Glutamatergic neuron (in vitro differentiated cells): ENCODE results near the gene PDCD4. TPM values are rescaled to one million over a fixed set of nuclear protein-coding genes. Genes with fewer than 3 reads are reported as not detected.

ENCODE experiments used
- DNase-seq: peaks from one replicate; pipeline ENCODE4 v3.0.0; 2022
- H3K27ac Mint-ChIP-seq: one replicate; pipeline ENCODE4 v1.8.0; 2020; ENCODE audit warnings: mild to moderate bottlenecking, mixed read lengths, inconsistent platforms; ENCODE audit not compliant: unreplicated experiment
- H3K27me3 Mint-ChIP-seq: one replicate; pipeline ENCODE4 v1.8.0; 2020; ENCODE audit warnings: mild to moderate bottlenecking, moderate library complexity, mixed read lengths, inconsistent platforms; ENCODE audit not compliant: unreplicated experiment
- H3K36me3 Mint-ChIP-seq: one replicate; pipeline ENCODE4 v1.8.0; 2020; ENCODE audit warnings: mild to moderate bottlenecking, mixed read lengths, inconsistent platforms; ENCODE audit not compliant: unreplicated experiment
- H3K4me1 Mint-ChIP-seq: one replicate; pipeline ENCODE4 v1.8.0; 2020; ENCODE audit warnings: mild to moderate bottlenecking, low read depth, mixed read lengths, inconsistent platforms; ENCODE audit not compliant: unreplicated experiment
- H3K4me3 Mint-ChIP-seq: one replicate; pipeline ENCODE4 v1.8.0; 2020; ENCODE audit warnings: mild to moderate bottlenecking, mixed read lengths, inconsistent platforms; ENCODE audit not compliant: unreplicated experiment
- H3K9me3 Mint-ChIP-seq: one replicate; pipeline ENCODE4 v1.8.0; 2020; ENCODE audit warnings: mild to moderate bottlenecking, moderate library complexity, mixed read lengths, inconsistent platforms; ENCODE audit not compliant: unreplicated experiment
- total RNA-seq: library from RNA; stranded (reverse); fragmentation: NEBNext Ultra II Directional; extraction: Animal tissue kit (Norgen Biotek cat#: 25700); gene quantifications from one replicate; pipeline ENCODE4 v1.2.1, GENCODE V29; 2021; ENCODE audit not compliant: unreplicated experiment
- TF ChIP-seq, protein P1 (sequence below): fragments of 200-600 bp; sonication (generic); IDR thresholded peaks from one replicate; pipeline ENCODE4 v1.5.0; 2021; ENCODE audit not compliant: partially characterized antibody, unreplicated experiment

PDCD4 gene
- total RNA-seq, 1 donor from 2014 or later = 149 TPM

DNA sequence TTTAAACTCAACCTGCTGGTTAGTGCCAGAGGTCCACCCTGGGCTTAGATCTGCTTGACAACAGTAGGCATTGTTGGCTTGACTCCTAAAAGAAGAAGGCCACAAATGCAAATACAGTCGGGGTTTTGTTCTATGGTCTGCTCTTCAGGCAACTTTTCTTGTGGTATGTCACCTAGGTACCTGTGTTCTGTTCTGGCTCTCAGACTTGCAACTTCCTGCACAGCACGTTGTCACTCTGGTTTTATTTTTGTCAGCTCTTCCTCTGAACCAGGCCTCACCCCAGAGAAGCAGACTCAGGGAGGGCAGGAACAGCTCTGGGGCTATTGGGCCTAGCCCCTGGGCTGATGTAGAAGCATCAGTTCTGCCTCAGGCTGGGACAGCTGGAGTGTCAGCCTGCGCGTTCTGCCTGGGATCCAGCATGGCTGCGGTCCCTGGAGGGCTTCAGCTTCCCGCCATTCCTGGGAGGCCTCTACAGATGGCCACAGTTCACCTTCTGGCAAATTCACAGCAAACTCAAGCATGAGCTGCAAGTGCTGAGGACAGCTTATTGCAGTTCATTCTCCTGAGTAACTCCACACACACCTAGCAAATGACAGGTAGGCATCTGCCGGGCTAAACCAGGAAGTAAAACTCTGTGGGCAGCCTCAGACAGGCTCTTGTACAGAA lies 11.0 kb upstream of the PDCD4 start:
- DNase-seq = peak; percentile 82
- H3K27ac Mint-ChIP-seq = peak overlapping the region; percentile 88

GRCh38 chr10:110861476-110861875 lies 10.3 kb upstream of the PDCD4 start:
- no peak for DNase-seq
- Mint-ChIP-seq H3K9me3 (peaks cover 13% of the 10 kb centered on the region), H3K4me1 (peaks cover 49% of the 10 kb centered on the region), H3K27me3 (peaks cover 14% of the 10 kb centered on the region), H3K4me3 (no peak overlapping the region), H3K36me3 (no peaks in the 10 kb centered on the region), H3K27ac (peak overlapping the region; percentile 88)
- TF ChIP-seq, protein P1, sequence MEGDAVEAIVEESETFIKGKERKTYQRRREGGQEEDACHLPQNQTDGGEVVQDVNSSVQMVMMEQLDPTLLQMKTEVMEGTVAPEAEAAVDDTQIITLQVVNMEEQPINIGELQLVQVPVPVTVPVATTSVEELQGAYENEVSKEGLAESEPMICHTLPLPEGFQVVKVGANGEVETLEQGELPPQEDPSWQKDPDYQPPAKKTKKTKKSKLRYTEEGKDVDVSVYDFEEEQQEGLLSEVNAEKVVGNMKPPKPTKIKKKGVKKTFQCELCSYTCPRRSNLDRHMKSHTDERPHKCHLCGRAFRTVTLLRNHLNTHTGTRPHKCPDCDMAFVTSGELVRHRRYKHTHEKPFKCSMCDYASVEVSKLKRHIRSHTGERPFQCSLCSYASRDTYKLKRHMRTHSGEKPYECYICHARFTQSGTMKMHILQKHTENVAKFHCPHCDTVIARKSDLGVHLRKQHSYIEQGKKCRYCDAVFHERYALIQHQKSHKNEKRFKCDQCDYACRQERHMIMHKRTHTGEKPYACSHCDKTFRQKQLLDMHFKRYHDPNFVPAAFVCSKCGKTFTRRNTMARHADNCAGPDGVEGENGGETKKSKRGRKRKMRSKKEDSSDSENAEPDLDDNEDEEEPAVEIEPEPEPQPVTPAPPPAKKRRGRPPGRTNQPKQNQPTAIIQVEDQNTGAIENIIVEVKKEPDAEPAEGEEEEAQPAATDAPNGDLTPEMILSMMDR = no peak

More for the DNA sequence above, 11.0 kb upstream of the PDCD4 start:
- H3K27me3 Mint-ChIP-seq = peaks cover 14% of the 10 kb centered on the region
- peak overlapping the region; percentile 30 for H3K4me3 Mint-ChIP-seq
- H3K36me3 Mint-ChIP-seq = no peaks in the 10 kb centered on the region
- TF ChIP-seq, protein P1 = no peak
- peaks cover 13% of the 10 kb centered on the region for H3K9me3 Mint-ChIP-seq
- H3K4me1 Mint-ChIP-seq = peaks cover 45% of the 10 kb centered on the region

DNA sequence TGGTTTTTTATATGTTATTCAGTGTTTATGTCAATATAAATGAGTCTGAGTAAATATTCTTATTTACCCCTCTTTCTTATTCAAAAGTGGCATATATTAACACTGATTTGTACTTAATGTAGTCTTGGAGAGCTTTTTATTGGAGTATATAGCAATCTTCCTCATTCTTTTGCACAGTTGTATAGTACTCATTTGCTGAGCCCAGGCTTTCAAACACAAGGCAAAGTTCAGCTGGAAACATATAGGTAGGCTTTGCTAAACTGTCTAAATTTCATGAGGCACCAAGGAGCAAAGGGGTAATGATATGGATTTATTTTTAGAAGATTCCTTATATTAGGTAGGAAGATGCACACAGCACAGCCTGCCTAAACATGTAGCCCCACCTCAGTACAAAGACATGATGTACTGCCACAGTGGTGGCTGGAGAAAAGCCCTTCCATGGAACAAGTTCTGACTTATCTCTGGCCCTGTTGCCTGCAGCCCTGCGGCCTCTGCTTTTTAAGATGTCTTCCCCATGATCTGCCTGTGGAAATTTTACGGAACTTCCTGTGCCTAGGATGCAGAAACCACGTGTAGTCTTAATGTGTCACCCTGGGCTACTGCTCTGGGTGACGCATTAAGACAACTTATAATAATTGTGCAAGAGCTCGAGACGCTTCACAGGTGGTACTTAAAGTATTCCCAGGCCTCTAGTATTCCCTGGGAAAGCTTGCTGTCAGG lies 9.6 kb upstream of the PDCD4 start:
- Mint-ChIP-seq H3K9me3 (peaks cover 13% of the 10 kb centered on the region), H3K27me3 (peaks cover 14% of the 10 kb centered on the region), H3K4me3 (no peak overlapping the region), H3K4me1 (peaks cover 52% of the 10 kb centered on the region), H3K27ac (peak overlapping the region; percentile 76), H3K36me3 (no peaks in the 10 kb centered on the region)
- TF ChIP-seq, protein P1 = no peak
- no peak for DNase-seq

DNA sequence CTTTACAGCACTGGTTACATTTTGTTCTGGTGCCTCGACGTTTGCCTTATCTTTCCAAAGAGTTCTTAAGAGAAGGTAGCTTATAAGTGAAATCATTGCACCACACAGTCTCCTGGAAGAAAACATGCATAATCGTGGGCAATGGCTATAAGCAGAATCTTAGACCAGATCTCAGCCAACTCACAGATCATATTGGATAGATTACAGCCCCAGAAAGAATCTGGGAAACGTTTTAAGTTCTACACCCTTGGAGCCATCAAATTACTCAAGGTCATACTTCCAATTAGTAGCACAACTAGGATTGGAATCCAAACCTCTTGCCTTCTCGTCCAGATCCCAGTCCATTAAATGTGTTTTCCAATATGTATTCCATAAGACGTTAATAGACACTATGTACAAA lies 8.8 kb upstream of the PDCD4 start:
- Mint-ChIP-seq H3K9me3 (peaks cover 13% of the 10 kb centered on the region), H3K27ac (no peak overlapping the region), H3K4me3 (no peak overlapping the region), H3K27me3 (peaks cover 16% of the 10 kb centered on the region), H3K36me3 (no peaks in the 10 kb centered on the region), H3K4me1 (peaks cover 53% of the 10 kb centered on the region)
- no peak for DNase-seq
- TF ChIP-seq, protein P1 = no peak

GRCh38 chr10:110863361-110863760 lies 8.4 kb upstream of the PDCD4 start:
- Mint-ChIP-seq H3K4me3 (no peak overlapping the region), H3K27me3 (peaks cover 16% of the 10 kb centered on the region), H3K4me1 (peaks cover 50% of the 10 kb centered on the region), H3K9me3 (peaks cover 12% of the 10 kb centered on the region), H3K36me3 (no peaks in the 10 kb centered on the region), H3K27ac (no peak overlapping the region)
- TF ChIP-seq, protein P1 = no peak
- no peak for DNase-seq
